ENCODE data around the gene PARVG.

PARVG gene

GRCh38 chr22:44179196-44179988 is 1.3 kb upstream of the PARVG start:
- Histone ChIP-seq H3K9me3 (replicated peaks in 1 of 2; ENCODE audit: control insufficient read depth in 2 of 2, insufficient read depth in 1 of 2, low read depth in 1 of 2, low read length in 2 of 2) (no peaks in the 10 kb centered on the region), H3K23ac (ENCODE audit: low read depth, low read length, poor library complexity) (no peak overlapping the region), H2AK5ac (ENCODE audit: low read depth, low read length) (no peak overlapping the region), H3K27ac (replicated peaks; ENCODE audit: low read length) (peak overlapping the region; percentile 80), H3K36me3 (replicated peaks in 1 of 2; ENCODE audit: control insufficient read depth in 2 of 2, insufficient read depth in 2 of 2, low read length in 2 of 2) (no peaks in the 10 kb centered on the region), H3K27me3 (ENCODE audit: control insufficient read depth in 3 of 3, insufficient read depth in 3 of 3, low read depth in 1 of 3, low read length in 3 of 3) (peaks cover 0 to 2% (median 0%) of the 10 kb centered on the region in 3 experiments), H2AFZ (ENCODE audit: low read length) (peak overlapping the region; percentile 15), H2BK12ac (ENCODE audit: low read length) (no peak overlapping the region), H3K4me1 (ENCODE audit: control insufficient read depth in 2 of 2, insufficient read depth in 1 of 2, low read depth in 1 of 2, low read length in 2 of 2) (peaks cover 3 to 17% of the 10 kb centered on the region in 2 donors), H3K4me2 (ENCODE audit: insufficient read depth, low read length, poor library complexity, severe bottlenecking) (peak overlapping the region; percentile 13), H3K9ac (ENCODE audit: low read depth, low read length, poor library complexity) (no peak overlapping the region), H3K18ac (ENCODE audit: low read length) (peak overlapping the region; percentile 61), H4K91ac (ENCODE audit: low read depth, low read length, poor library complexity) (no peak overlapping the region), H3K4me3 (ENCODE audit: low read length in 2 of 2) (no peak overlapping the region), H2BK5ac (ENCODE audit: low read length) (no peak overlapping the region), H3K4ac (ENCODE audit: low read length) (no peak overlapping the region), H3K14ac (ENCODE audit: low read length) (no peak overlapping the region), H3K79me1 (ENCODE audit: low read depth, low read length) (no peaks in the 10 kb centered on the region), H2BK15ac (ENCODE audit: low read length) (no peak overlapping the region), H4K8ac (ENCODE audit: low read depth, low read length) (no peak overlapping the region), H2BK120ac (ENCODE audit: low read depth, low read length) (no peak overlapping the region)
- no CpG with 5 or more reads among the region's 10 CpGs for WGBS, 2 donors (ENCODE audit: extremely low coverage in 2 of 2, insufficient read length in 2 of 2, insufficient replicate concordance in 1 of 2)
- peak; percentile 45 for DNase-seq (ENCODE audit: low spot score)

GRCh38 chr22:44179989-44180705 is 578 bp upstream of the PARVG start:
- Histone ChIP-seq H2BK12ac (ENCODE audit: low read length) (peak overlapping the region; percentile 5), H2AK5ac (ENCODE audit: low read depth, low read length) (no peak overlapping the region), H3K27ac (replicated peaks; ENCODE audit: low read length) (peak overlapping the region; percentile 80), H3K36me3 (replicated peaks in 1 of 2; ENCODE audit: control insufficient read depth in 2 of 2, insufficient read depth in 2 of 2, low read length in 2 of 2) (no peaks in the 10 kb centered on the region), H3K27me3 (ENCODE audit: control insufficient read depth in 3 of 3, insufficient read depth in 3 of 3, low read depth in 1 of 3, low read length in 3 of 3) (peaks cover 0 to 2% (median 0%) of the 10 kb centered on the region in 3 experiments), H2BK15ac (ENCODE audit: low read length) (no peak overlapping the region), H3K14ac (ENCODE audit: low read length) (no peak overlapping the region), H3K9me3 (replicated peaks in 1 of 2; ENCODE audit: control insufficient read depth in 2 of 2, insufficient read depth in 1 of 2, low read depth in 1 of 2, low read length in 2 of 2) (no peaks in the 10 kb centered on the region), H4K8ac (ENCODE audit: low read depth, low read length) (no peak overlapping the region), H2AFZ (ENCODE audit: low read length) (peak overlapping the region; percentile 15), H3K9ac (ENCODE audit: low read depth, low read length, poor library complexity) (no peak overlapping the region), H3K4ac (ENCODE audit: low read length) (no peak overlapping the region), H3K4me1 (ENCODE audit: control insufficient read depth in 2 of 2, insufficient read depth in 1 of 2, low read depth in 1 of 2, low read length in 2 of 2) (peaks cover 3 to 16% of the 10 kb centered on the region in 2 donors), H3K23ac (ENCODE audit: low read depth, low read length, poor library complexity) (no peak overlapping the region), H4K91ac (ENCODE audit: low read depth, low read length, poor library complexity) (no peak overlapping the region), H2BK5ac (ENCODE audit: low read length) (peak overlapping the region; percentile 43), H3K4me2 (ENCODE audit: insufficient read depth, low read length, poor library complexity, severe bottlenecking) (no peak overlapping the region), H3K79me1 (ENCODE audit: low read depth, low read length) (no peaks in the 10 kb centered on the region), H2BK120ac (ENCODE audit: low read depth, low read length) (no peak overlapping the region), H3K4me3 (ENCODE audit: low read length in 2 of 2) (no peak overlapping the region), H3K18ac (ENCODE audit: low read length) (peak overlapping the region; percentile 62)
- WGBS, 2 donors (ENCODE audit: extremely low coverage in 2 of 2, insufficient read length in 2 of 2, insufficient replicate concordance in 1 of 2): no CpG with 5 or more reads among the region's 6 CpGs
- no peak for DNase-seq (ENCODE audit: low spot score)

- H3K4me3 ChIP-seq (ENCODE audit: low read length in 2 of 2): no peak overlapping the region
- peak overlapping the region; percentile 84 for H3K18ac ChIP-seq (ENCODE audit: low read length)
- no CpG with 5 or more reads among the region's 40 CpGs for WGBS, 2 donors (ENCODE audit: extremely low coverage in 2 of 2, insufficient read length in 2 of 2, insufficient replicate concordance in 1 of 2)
- H3K9ac ChIP-seq (ENCODE audit: low read depth, low read length, poor library complexity): no peak overlapping the region
- H4K8ac ChIP-seq (ENCODE audit: low read depth, low read length): no peak overlapping the region
- no peak overlapping the region for H2BK120ac ChIP-seq (ENCODE audit: low read depth, low read length)
- peaks cover 0 to 2% (median 0%) of the 10 kb centered on the region in 3 experiments for H3K27me3 ChIP-seq (ENCODE audit: control insufficient read depth in 3 of 3, insufficient read depth in 3 of 3, low read depth in 1 of 3, low read length in 3 of 3)
- H3K4me2 ChIP-seq (ENCODE audit: insufficient read depth, low read length, poor library complexity, severe bottlenecking): no peak overlapping the region
- peak overlapping the region; percentile 48 for H2BK12ac ChIP-seq (ENCODE audit: low read length)
- DNase-seq (ENCODE audit: low spot score): no peak
- peaks cover 3 to 14% of the 10 kb centered on the region in 2 donors for H3K4me1 ChIP-seq (ENCODE audit: control insufficient read depth in 2 of 2, insufficient read depth in 1 of 2, low read depth in 1 of 2, low read length in 2 of 2)
- peak overlapping the region; percentile 95 for H2BK15ac ChIP-seq (ENCODE audit: low read length)
- H2AFZ ChIP-seq (ENCODE audit: low read length): peak overlapping the region; percentile 61
- no peaks in the 10 kb centered on the region for H3K36me3 ChIP-seq (replicated peaks in 1 of 2; ENCODE audit: control insufficient read depth in 2 of 2, insufficient read depth in 2 of 2, low read length in 2 of 2)
- H3K14ac ChIP-seq (ENCODE audit: low read length): no peak overlapping the region
- peak overlapping the region; percentile 89 for H2AK5ac ChIP-seq (ENCODE audit: low read depth, low read length)
- H4K91ac ChIP-seq (ENCODE audit: low read depth, low read length, poor library complexity): no peak overlapping the region
- H3K79me1 ChIP-seq (ENCODE audit: low read depth, low read length): no peaks in the 10 kb centered on the region
- H3K27ac ChIP-seq (replicated peaks; ENCODE audit: low read length): no peak overlapping the region
- H3K4ac ChIP-seq (ENCODE audit: low read length): no peak overlapping the region
- H3K23ac ChIP-seq (ENCODE audit: low read depth, low read length, poor library complexity): no peak overlapping the region
- peak overlapping the region; percentile 83 for H2BK5ac ChIP-seq (ENCODE audit: low read length)
- no peaks in the 10 kb centered on the region for H3K9me3 ChIP-seq (replicated peaks in 1 of 2; ENCODE audit: control insufficient read depth in 2 of 2, insufficient read depth in 1 of 2, low read depth in 1 of 2, low read length in 2 of 2)
These were observed 547 bp downstream of the PARVG start for GRCh38 chr22:44181033-44181911.

Data from neuronal stem cell (in vitro differentiated cells).